NB4 (cell line): ENCODE results near the gene ALPK3.

Experiments
- DNase-seq: peaks from one replicate; pipeline ENCODE4 v3.0.0; 2010; ENCODE audit warnings: low read depth
- H3K4me3 ChIP-seq: one replicate; pipeline ENCODE4 v1.5.1; 2011; ENCODE audit warnings: mild to moderate bottlenecking, low read depth, low read length, moderate library complexity
- CTCF ChIP-seq: IDR thresholded peaks from one replicate; pipeline ENCODE4 v1.5.1; 2012; ENCODE audit warnings: low read depth, low read length
- MAX ChIP-seq: IDR thresholded peaks from 2 replicates; pipeline ENCODE4 v1.6.1; 2011; ENCODE audit warnings: low read depth, low read length
- MYC ChIP-seq: IDR thresholded peaks from 2 replicates; pipeline ENCODE4 v1.6.1; 2011; ENCODE audit warnings: low read depth, low read length
- POLR2A ChIP-seq: IDR thresholded peaks from 2 replicates; pipeline ENCODE4 v1.6.1; 2011; ENCODE audit warnings: mild to moderate bottlenecking; ENCODE audit not compliant: insufficient read length; ENCODE audit errors: extremely low read depth

Gene ALPK3

GRCh38 chr15:84810073-84810840 is 6.9 kb upstream of the ALPK3 start:
- TF ChIP-seq MAX (no peak), MYC (no peak), CTCF (no peak), POLR2A (no peak)
- DNase-seq: no peak

GRCh38 chr15:84811151-84811550 is 6.0 kb upstream of the ALPK3 start:
- no peak overlapping the region for H3K4me3 ChIP-seq
- DNase-seq: no peak
- no peak for TF ChIP-seq MYC
- no peak for TF ChIP-seq POLR2A
- no peak for TF ChIP-seq MAX
- TF ChIP-seq CTCF: no peak

More at GRCh38 chr15:84810073-84810840, 6.9 kb upstream of the ALPK3 start:
- no peak overlapping the region for H3K4me3 ChIP-seq

GRCh38 chr15:84811828-84812227 is 5.3 kb upstream of the ALPK3 start:
- TF ChIP-seq POLR2A (no peak), CTCF (no peak), MAX (no peak), MYC (no peak)
- no peak overlapping the region for H3K4me3 ChIP-seq
- DNase-seq: no peak

GRCh38 chr15:84812842-84813241 is 4.3 kb upstream of the ALPK3 start:
- TF ChIP-seq CTCF (no peak), MYC (no peak), MAX (no peak), POLR2A (no peak)
- no peak for DNase-seq
- no peak overlapping the region for H3K4me3 ChIP-seq

- no peak for DNase-seq
- H3K4me3 ChIP-seq: no peak overlapping the region
- TF ChIP-seq MYC (no peak), MAX (no peak), CTCF (no peak), POLR2A (no peak)
Measured at GRCh38 chr15:84813435-84813834, 3.7 kb upstream of the ALPK3 start.

- H3K4me3 ChIP-seq: no peak overlapping the region
- no peak for DNase-seq
- no peak for TF ChIP-seq MYC
- TF ChIP-seq POLR2A: no peak
- TF ChIP-seq MAX: no peak
- no peak for TF ChIP-seq CTCF
Measured at GRCh38 chr15:84813931-84814330, 3.2 kb upstream of the ALPK3 start.
